Activated CD8-positive, alpha-beta T cell treated with anti-CD3 and anti-CD28 coated beads for 36 hours (primary cell): Measurements from ENCODE around the gene TFG. TPM values are rescaled to one million over a fixed set of nuclear protein-coding genes. Genes with fewer than 3 reads are reported as not detected.

Experiments used
- ATAC-seq: fragments of 200-7000 bp; cut with Tn5 transposase; one replicate; pipeline ENCODE4 v1.10.0; 2021; ENCODE audit warnings: mild to moderate bottlenecking, moderate library complexity
- CTCF ChIA-PET: fragments of 350-600 bp; sonication (Branson Sonifier 250); formaldehyde crosslinking; loops from one replicate; lab custom pipeline; 2021; ENCODE audit warnings: antibody characterized with exemption; lab: Charles Lee
- POLR2A ChIA-PET: fragments of 350-600 bp; sonication (Branson Sonifier 250); formaldehyde crosslinking; loops from one replicate; lab custom pipeline; 2021; ENCODE audit warnings: antibody characterized with exemption; lab: Charles Lee
- DNase-seq: peaks from one replicate; pipeline ENCODE4 v3.0.0-alpha.2; 2020
- H3K27ac Mint-ChIP-seq: one replicate; pipeline ENCODE4 v1.8.0; 2021; ENCODE audit warnings: mild to moderate bottlenecking, mixed read lengths
- H3K27me3 Mint-ChIP-seq: one replicate; pipeline ENCODE4 v1.8.0; 2021; ENCODE audit warnings: mixed read lengths
- H3K36me3 Mint-ChIP-seq: one replicate; pipeline ENCODE4 v1.8.0; 2021; ENCODE audit warnings: low read depth, mixed read lengths
- H3K4me1 Mint-ChIP-seq: one replicate; pipeline ENCODE4 v1.8.0; 2021; ENCODE audit warnings: low read depth, mixed read lengths
- H3K4me3 Mint-ChIP-seq: one replicate; pipeline ENCODE4 v1.8.0; 2021; ENCODE audit warnings: mild to moderate bottlenecking, moderate library complexity, mixed read lengths
- H3K9me3 Mint-ChIP-seq: one replicate; pipeline ENCODE4 v1.8.0; 2021; ENCODE audit warnings: mixed read lengths
- CTCF ChIP-seq: fragments of 200-600 bp; IDR thresholded peaks from one replicate; pipeline ENCODE4 v1.8.0; 2022; ENCODE audit warnings: antibody characterized with exemption, mild to moderate bottlenecking
- intact Hi-C: fragments of 100-400 bp; cut with micrococcal nuclease; formaldehyde crosslinking; loops from one replicate; pipeline ENCODE4 v1.10.0; 2022
- total RNA-seq, 2 experiments: library from RNA; stranded (reverse); gene quantifications; one replicate each; pipeline ENCODE4 v1.2.3, GENCODE V29; 2021

The TFG gene
- total RNA-seq, 2 experiments from 2014 or later = 59.2 TPM

DNA sequence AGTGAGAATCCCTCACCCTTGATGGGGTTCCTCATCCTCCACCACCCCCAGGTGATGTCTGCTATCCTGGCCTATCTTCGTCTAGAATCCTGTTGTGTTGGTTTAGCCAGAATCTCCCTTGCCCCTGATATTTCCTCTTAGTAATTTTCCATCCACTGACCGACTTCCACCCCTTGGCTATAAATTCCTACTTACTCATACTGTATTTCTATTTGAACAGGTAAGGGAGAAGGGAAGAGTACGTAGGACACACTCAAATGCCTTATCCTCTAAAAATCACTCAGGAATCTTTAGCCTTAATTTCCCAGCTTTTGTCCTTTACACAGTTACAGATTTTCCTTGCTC is 678 bp upstream of the TFG start:
- Mint-ChIP-seq H3K36me3 (peaks cover 27% of the 10 kb centered on the region), H3K4me3 (peak overlapping the region; percentile 77), H3K4me1 (peaks cover 36% of the 10 kb centered on the region), H3K27me3 (peaks cover under 1% of the 10 kb centered on the region), H3K9me3 (peaks cover 2% of the 10 kb centered on the region), H3K27ac (peak overlapping the region; percentile 95)
- ATAC-seq = no peak
- TF ChIP-seq CTCF = no peak
- no peak for DNase-seq
- intact Hi-C loops = loop anchor here (2.0 to 5.0 kb wide), 2 partner anchors 44 to 71 kb away; no protein-coding TSS in a partner anchor
- ChIA-PET POLR2A (interaction anchor here (0.6 to 3.6 kb wide), 12 partner anchors 9 to 307 kb away, joined by 3 to 21 read pairs (median 4); partner anchors contain the start of genes LNP1 and TOMM70), CTCF (interaction anchor here (0.7 to 4.4 kb wide), 7 partner anchors 10 to 119 kb away, joined by 3 to 33 read pairs (median 7); no protein-coding TSS in a partner anchor)

GRCh38 chr3:100709842-100710260 is 557 bp downstream of the TFG start:
- H3K4me1 Mint-ChIP-seq = peaks cover 40% of the 10 kb centered on the region
- H3K4me3 Mint-ChIP-seq = peak overlapping the region; percentile 77
- DNase-seq (peak; percentile 68), ATAC-seq (peak; percentile 2)
- peaks cover 33% of the 10 kb centered on the region for H3K36me3 Mint-ChIP-seq
- peak overlapping the region; percentile 84 for H3K27ac Mint-ChIP-seq
- CTCF ChIA-PET = interaction anchor here (0.6 to 4.4 kb wide), 19 partner anchors 11 to 378 kb away, joined by 3 to 33 read pairs (median 5); no protein-coding TSS in a partner anchor
- POLR2A ChIA-PET = interaction anchor here (0.7 to 3.6 kb wide), 20 partner anchors 8 to 675 kb away, joined by 3 to 21 read pairs (median 4); partner anchors contain the start of genes LNP1 and TOMM70
- no peak for TF ChIP-seq CTCF
- H3K9me3 Mint-ChIP-seq = peaks cover 2% of the 10 kb centered on the region
- no peaks in the 10 kb centered on the region for H3K27me3 Mint-ChIP-seq
- intact Hi-C loops = loop anchor here (2.0 to 5.0 kb wide), 2 partner anchors 45 to 73 kb away; no protein-coding TSS in a partner anchor

GRCh38 chr3:100710261-100710968 is 1.1 kb downstream of the TFG start:
- POLR2A ChIA-PET = interaction anchor here (0.5 to 3.6 kb wide), 29 partner anchors 8 to 913 kb away, joined by 3 to 21 read pairs (median 4); partner anchors contain the start of genes LNP1 and TOMM70
- H3K27me3 Mint-ChIP-seq = no peaks in the 10 kb centered on the region
- peaks cover 2% of the 10 kb centered on the region for H3K9me3 Mint-ChIP-seq
- H3K4me3 Mint-ChIP-seq = peak overlapping the region; percentile 77
- CTCF ChIA-PET = interaction anchor here (0.6 to 4.4 kb wide), 28 partner anchors 10 to 378 kb away, joined by 3 to 33 read pairs (median 4); no protein-coding TSS in a partner anchor
- intact Hi-C loops = no loop called here
- TF ChIP-seq CTCF = peak; percentile 50
- H3K4me1 Mint-ChIP-seq = peaks cover 46% of the 10 kb centered on the region
- H3K27ac Mint-ChIP-seq = peak overlapping the region; percentile 84
- DNase-seq (peak; percentile 99), ATAC-seq (peak; percentile 63)
- H3K36me3 Mint-ChIP-seq = peaks cover 39% of the 10 kb centered on the region

DNA sequence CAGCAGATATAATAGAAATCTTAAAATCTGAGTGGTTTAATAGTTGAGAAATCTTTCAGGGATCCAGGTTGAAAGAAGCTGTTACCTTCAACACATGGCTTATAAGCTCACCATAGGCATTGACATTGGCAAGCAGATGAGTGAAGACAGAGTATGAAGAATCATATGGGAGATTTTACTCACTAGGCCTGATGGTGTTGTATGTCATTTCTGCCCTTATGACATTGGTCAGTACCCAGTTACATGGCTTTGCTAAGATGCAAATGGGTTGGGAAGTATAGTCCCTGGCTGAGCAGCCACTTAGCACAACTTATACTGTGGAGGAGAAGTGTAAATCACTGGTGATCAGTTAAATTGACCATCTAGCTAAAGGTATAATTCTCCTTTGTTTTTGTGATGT is 5.9 kb downstream of the TFG start:
- Mint-ChIP-seq H3K4me1 (peaks cover 67% of the 10 kb centered on the region), H3K27me3 (no peaks in the 10 kb centered on the region), H3K4me3 (no peak overlapping the region), H3K9me3 (peaks cover 2% of the 10 kb centered on the region), H3K27ac (no peak overlapping the region), H3K36me3 (peaks cover 76% of the 10 kb centered on the region)
- ChIA-PET POLR2A (interaction anchor here (1.0 to 1.5 kb wide), 4 partner anchors 11 to 67 kb away, joined by 3 to 7 read pairs (median 4); no protein-coding TSS in a partner anchor), CTCF (interaction anchor here (1.0 to 4.4 kb wide), 3 partner anchors 9 to 65 kb away, joined by 4 to 18 read pairs (median 6); no protein-coding TSS in a partner anchor)
- DNase-seq = no peak
- TF ChIP-seq CTCF = no peak
- no peak for ATAC-seq
- intact Hi-C loops = loop anchor here (5.0 kb wide), 2 partner anchors 63 to 88 kb away; no protein-coding TSS in a partner anchor
